Uterus (tissue), 4 donors: ENCODE results near the gene UCP2. TPM values are rescaled to one million over a fixed set of nuclear protein-coding genes. Genes with fewer than 3 reads are reported as not detected.

Experiments
- DNase-seq, 2 donors: peaks; one replicate each; pipeline ENCODE4 v3.0.0-alpha.2; 2019 to 2020
- H3K27ac ChIP-seq, 2 donors: fragments of 200-600 bp; sonication (generic); 1 replicate in 1 of 2; 2 replicates in 1 of 2; pipeline ENCODE4 v1.5.1; 2016 to 2018
- H3K27me3 ChIP-seq, 2 donors: fragments of 200-600 bp; sonication (generic); one replicate each; pipeline ENCODE4 v1.5.1; 2018 to 2019; ENCODE audit warnings: control low read depth in 1 of 2
- H3K36me3 ChIP-seq, 2 donors: fragments of 200-600 bp; sonication (generic); one replicate each; pipeline ENCODE4 v1.5.1; 2019; ENCODE audit warnings: control low read depth in 1 of 2
- H3K4me1 ChIP-seq, 2 donors: fragments of 200-600 bp; sonication (generic); one replicate each; pipeline ENCODE4 v1.5.1; 2018 to 2019; ENCODE audit warnings: control low read depth in 1 of 2
- H3K4me3 ChIP-seq, 2 donors: fragments of 200-600 bp; sonication (generic); 1 replicate in 1 of 2; 2 replicates in 1 of 2; pipeline ENCODE4 v1.5.1; 2018 to 2019; ENCODE audit warnings: mild to moderate bottlenecking in 1 of 2
- H3K9me3 ChIP-seq, 2 donors: fragments of 200-600 bp; sonication (generic); one replicate each; pipeline ENCODE4 v1.5.1; 2019; ENCODE audit warnings: control low read depth in 1 of 2
- CTCF ChIP-seq, 4 experiments: fragments of 200-600 bp in 2 of 4; fragments of 450-650 bp in 2 of 4; sonication (generic) in 2 of 4; IDR thresholded peaks; one replicate each; pipeline ENCODE4 v1.5.1; 2016 to 2019; ENCODE audit warnings: antibody characterized with exemption in 4 of 4, mild to moderate bottlenecking in 2 of 4, moderate library complexity in 1 of 4
- POLR2A ChIP-seq, 2 donors: fragments of 450-650 bp; IDR thresholded peaks; one replicate each; pipeline ENCODE4 v1.6.1; 2016; ENCODE audit warnings: antibody characterized with exemption in 2 of 2, mild to moderate bottlenecking in 1 of 2, moderate library complexity in 1 of 2
- intact Hi-C: fragments of 100-400 bp; cut with DNase I; formaldehyde crosslinking; loops from one replicate; pipeline ENCODE4 v1.15.1; 2023; ENCODE audit warnings: low total_unique reads
- total RNA-seq, 4 donors: library from RNA; depleted of rRNA in 3 of 4; stranded (reverse); fragments of >200 nt in 3 of 4; gene quantifications; one replicate each; pipeline versions ENCODE4 v1.1.0 to v1.2.4, GENCODE V29; 2014 to 2023
- donor health status: DM: yes; HTN: yes; CAD: no.

UCP2 gene
- total RNA-seq, 4 donors from 2014 or later = 10.8 to 64.7 (median 33.7) TPM; not detected in 1

- H3K27ac ChIP-seq = no peak overlapping the region
- DNase-seq = no peak
- H3K9me3 ChIP-seq = no peaks in the 10 kb centered on the region
- H3K36me3 ChIP-seq = no peaks in the 10 kb centered on the region
- H3K4me3 ChIP-seq = no peak overlapping the region
- no peaks in the 10 kb centered on the region for H3K27me3 ChIP-seq
- peak in 1 of 4 experiments; percentile 12 for TF ChIP-seq CTCF (IDR thresholded peaks at IDR 0.05)
- TF ChIP-seq POLR2A (IDR thresholded peaks at IDR 0.05) = no peak
- H3K4me1 ChIP-seq = no peaks in the 10 kb centered on the region
- intact Hi-C loops = no loop called here
These were observed 51.5 kb downstream of the UCP2 start for GRCh38 chr11:73931039-73931645.

GRCh38 chr11:73929388-73929787 lies 53.3 kb downstream of the UCP2 start:
- Histone ChIP-seq H3K36me3 (no peaks in the 10 kb centered on the region), H3K4me1 (no peaks in the 10 kb centered on the region)
- no peak for TF ChIP-seq CTCF (IDR thresholded peaks at IDR 0.05)
- TF ChIP-seq POLR2A (IDR thresholded peaks at IDR 0.05) = no peak

More at GRCh38 chr11:73929388-73929787, 53.3 kb downstream of the UCP2 start:
- no peak overlapping the region for H3K27ac ChIP-seq
- no peak overlapping the region for H3K4me3 ChIP-seq
- no peaks in the 10 kb centered on the region for H3K9me3 ChIP-seq
- intact Hi-C loops = no loop called here
- no peaks in the 10 kb centered on the region for H3K27me3 ChIP-seq
- no peak for DNase-seq

Other genes with a start within 250 kb of the UCP2 start
- 100 to 1,000 TPM in 3 of 4 donors, 10 to 100 TPM in 1; 75.9 to 129 (median 119) TPM for gene RAB6A, start 221.8 kb downstream of the UCP2 start, total RNA-seq
- gene MRPL48, start 195.0 kb downstream of the UCP2 start, total RNA-seq = 10 to 100 TPM in 2 of 4 donors, 1 to 10 TPM in 2; 5.6 to 29.6 (median 11.9) TPM
- gene COA4, start 106.0 kb downstream of the UCP2 start, total RNA-seq = 100 to 1,000 TPM in 2 of 4 donors, 10 to 100 TPM in 2; 28.1 to 147 (median 84.8) TPM
- 10 to 100 TPM in 2 of 4 donors, 1 to 10 TPM in 1, under 1 TPM in 1; 0.59 to 20.8 (median 9.0) TPM for gene PAAF1, start 105.8 kb downstream of the UCP2 start, total RNA-seq
- 1 to 10 TPM in 3 of 4 donors, not detected in 1; 1.9 to 9.1 (median 4.6) TPM for gene DNAJB13, start 31.8 kb downstream of the UCP2 start, total RNA-seq
- gene UCP3, start 26.2 kb upstream of the UCP2 start, total RNA-seq = 1 to 10 TPM in 2 of 4 donors, under 1 TPM in 1, not detected in 1; 0.21 to 4.1 (median 1.5) TPM
- 100 to 1,000 TPM in 1 of 4 donors, 10 to 100 TPM in 3; 22.5 to 347 (median 29.5) TPM for gene C2CD3, start 188.2 kb upstream of the UCP2 start, total RNA-seq
- gene PPME1, start 188.4 kb upstream of the UCP2 start, total RNA-seq = 10 to 100 TPM; 12.6 to 60.0 (median 45.3) TPM